Embryonic facial prominence (tissue), 1 donor: ENCODE measurements around the gene TSPAN19.
"Not testable (repeated sequence)": the region's sequence is repeated elsewhere in the genome, so short reads cannot be mapped to it uniquely, and the experiment has no call there.

Experiments
- DNase-seq: peaks from one replicate; pipeline ENCODE4 v3.0.0-alpha.2; 2016; ENCODE audit errors: extremely low spot score

TSPAN19 gene

GRCh38 chr12:85036234-85036707 lies at the start of gene TSPAN19, which contains the start of gene LRRIQ1:
Gene TSPAN19 (minus strand): TSS chr12:85036277. CDS start chr12:85029946, 6,331 bp downstream.
Gene LRRIQ1 (plus strand): TSS chr12:85036351. CDS start chr12:85038177, 1,826 bp downstream.
- DNase-seq, result peak; percentile 92

- DNase-seq, result no peak
Measured at GRCh38 chr12:85085066-85085465, 49.0 kb upstream of the TSPAN19 start.

- DNase-seq, result peak; percentile 61
Measured at GRCh38 chr12:85076688-85077430, 40.8 kb upstream of the TSPAN19 start.

- DNase-seq, result no peak
Measured at GRCh38 chr12:85072826-85073225, 36.7 kb upstream of the TSPAN19 start.

GRCh38 chr12:85065837-85066482 lies 29.9 kb upstream of the TSPAN19 start:
- DNase-seq, result no peak

- no peak for DNase-seq
Measured at GRCh38 chr12:85060916-85061315, 24.8 kb upstream of the TSPAN19 start.

GRCh38 chr12:85059594-85059993 lies 23.5 kb upstream of the TSPAN19 start:
- no peak for DNase-seq

GRCh38 chr12:85058339-85058738 lies 22.3 kb upstream of the TSPAN19 start:
- DNase-seq, result no peak

- no peak for DNase-seq
Measured at GRCh38 chr12:85057370-85057963, 21.4 kb upstream of the TSPAN19 start.

- DNase-seq, result no peak
Measured at GRCh38 chr12:85043829-85044228, 7.8 kb upstream of the TSPAN19 start.

GRCh38 chr12:85041395-85041794 lies 5.3 kb upstream of the TSPAN19 start:
- DNase-seq, result no peak

GRCh38 chr12:85036733-85037132 lies 656 bp upstream of the TSPAN19 start:
- no peak for DNase-seq

- DNase-seq, result no peak
Measured at GRCh38 chr12:85029456-85029855, 6.6 kb downstream of the TSPAN19 start.

- DNase-seq, result no peak
Measured at GRCh38 chr12:85018098-85018497, 18.0 kb downstream of the TSPAN19 start.

- DNase-seq, result no peak
Measured at GRCh38 chr12:85017618-85018017, 18.5 kb downstream of the TSPAN19 start.

GRCh38 chr12:85017133-85017532 lies 18.9 kb downstream of the TSPAN19 start:
- no peak for DNase-seq

- no peak for DNase-seq
Measured at GRCh38 chr12:85016413-85016812, 19.7 kb downstream of the TSPAN19 start.

GRCh38 chr12:85007836-85008235 lies 28.2 kb downstream of the TSPAN19 start:
- DNase-seq, result no peak

- no peak for DNase-seq
Measured at GRCh38 chr12:85006206-85006605, 29.9 kb downstream of the TSPAN19 start.

- no peak for DNase-seq
Measured at GRCh38 chr12:85005615-85006014, 30.5 kb downstream of the TSPAN19 start.

- not testable (repeated sequence) for DNase-seq
Measured at GRCh38 chr12:85005047-85005446, 31.0 kb downstream of the TSPAN19 start.

- no peak for DNase-seq
Measured at GRCh38 chr12:85004204-85004603, 31.9 kb downstream of the TSPAN19 start.
